HepG2 (cell line): ENCODE results near the gene CLDN15. TPM values are rescaled to one million over a fixed set of nuclear protein-coding genes. Genes with fewer than 3 reads are reported as not detected.

Experiments used
- GABPA ChIP-seq, 2 experiments: IDR thresholded peaks; 2 replicates each; pipeline ENCODE4 v1.6.1; 2011 to 2016; ENCODE audit warnings: low read depth in 2 of 2, low read length in 1 of 2, missing biosample characterization in 1 of 2, missing genetic modification characterization in 1 of 2
- GLMP ChIP-seq: sonication (generic); formaldehyde crosslinking; IDR thresholded peaks from 2 replicates; pipeline ENCODE4 v1.9.0; 2021; ENCODE audit warnings: missing genetic modification reagents, mild to moderate bottlenecking, borderline replicate concordance
- HNRNPUL1 ChIP-seq: fragments of 200-400 bp; formaldehyde crosslinking; IDR thresholded peaks from 2 replicates; pipeline ENCODE4 v1.6.1; 2017; ENCODE audit warnings: low read depth, mild to moderate bottlenecking, low read length, moderate library complexity
- IKZF4 ChIP-seq: sonication (generic); formaldehyde crosslinking; IDR thresholded peaks from 2 replicates; pipeline ENCODE4 v1.5.1; 2020; ENCODE audit warnings: borderline replicate concordance, mild to moderate bottlenecking, low read depth, missing genetic modification reagents; ENCODE audit errors: not compliant biosample characterization
- IRF2 ChIP-seq: IDR thresholded peaks from 2 replicates; pipeline ENCODE4 v1.6.1; 2018; ENCODE audit warnings: missing genetic modification reagents, missing compliant biosample characterization
- KLF16 ChIP-seq, 2 experiments: sonication (generic) in 1 of 2; formaldehyde crosslinking in 1 of 2; IDR thresholded peaks; 2 replicates each; pipeline versions ENCODE4 v1.6.1 to v1.8.0; 2016 to 2023; ENCODE audit warnings: missing genetic modification reagents in 2 of 2, missing compliant biosample characterization in 1 of 2
- MBD4 ChIP-seq: IDR thresholded peaks from 2 replicates; pipeline ENCODE4 v1.6.1; 2012; ENCODE audit warnings: low read length, inconsistent platforms, borderline replicate concordance
- NR3C1 ChIP-seq: sonication (generic); formaldehyde crosslinking; IDR thresholded peaks from 2 replicates; pipeline ENCODE4 v1.4.0; 2020; ENCODE audit warnings: missing genetic modification reagents
- PHF5A ChIP-seq: IDR thresholded peaks from one replicate; pipeline ENCODE4 v1.6.1; 2018; ENCODE audit warnings: low read depth, missing genetic modification reagents; ENCODE audit not compliant: unreplicated experiment
- REST ChIP-seq, 2 experiments: IDR thresholded peaks; 2 replicates each; pipeline ENCODE4 v1.6.1; 2011 to 2012; ENCODE audit warnings: low read length in 2 of 2, borderline replicate concordance in 1 of 2, low read depth in 1 of 2, mild to moderate bottlenecking in 1 of 2, moderate library complexity in 1 of 2
- SNAI1 ChIP-seq: sonication (generic); formaldehyde crosslinking; IDR thresholded peaks from 2 replicates; pipeline ENCODE4 v1.5.0; 2020; ENCODE audit warnings: mild to moderate bottlenecking, missing genetic modification reagents, borderline replicate concordance
- SRY ChIP-seq: sonication (generic); formaldehyde crosslinking; IDR thresholded peaks from 2 replicates; pipeline ENCODE4 v1.8.0; 2022; ENCODE audit warnings: mild to moderate bottlenecking, missing genetic modification reagents
- ZNF224 ChIP-seq: sonication (generic); formaldehyde crosslinking; IDR thresholded peaks from 2 replicates; pipeline ENCODE4 v1.5.0; 2020; ENCODE audit warnings: mild to moderate bottlenecking, missing genetic modification reagents
- ZNF282 ChIP-seq: fragments of 450-650 bp; IDR thresholded peaks from 2 replicates; pipeline ENCODE4 v1.6.1; 2018; ENCODE audit not compliant: partially characterized antibody
- ZNF44 ChIP-seq: sonication (generic); formaldehyde crosslinking; IDR thresholded peaks from 2 replicates; pipeline ENCODE4 v1.5.1; 2020; ENCODE audit warnings: mild to moderate bottlenecking, missing genetic modification reagents
- ZNF672 ChIP-seq: sonication (generic); formaldehyde crosslinking; IDR thresholded peaks from 2 replicates; pipeline ENCODE4 v1.8.1; 2022; ENCODE audit warnings: missing genetic modification reagents
- ZNF816 ChIP-seq: sonication (generic); formaldehyde crosslinking; IDR thresholded peaks from 2 replicates; pipeline ENCODE4 v1.8.0; 2022; ENCODE audit warnings: missing genetic modification reagents, mild to moderate bottlenecking, borderline replicate concordance
- polyA plus RNA-seq, 8 experiments: library from polyadenylated mRNA; depleted of rRNA in 3 of 8; stranded (reverse) in 7 of 8; unstranded in 1 of 8; fragments of >200 nt; fragmentation: Illumina TruSeq in 4 of 8; extraction: Trizol in 4 of 8; gene quantifications; 2 replicates each; pipeline versions ENCODE4 v1.2.1 to v1.2.3, GENCODE V29; 2011 to 2016; ENCODE audit warnings: low read depth in 4 of 8, missing spikeins in 1 of 8, mixed read lengths in 1 of 8; ENCODE audit not compliant: insufficient read depth in 1 of 8
- total RNA-seq, 5 experiments: library from RNA; depleted of rRNA; stranded (reverse); fragments of >200 nt; fragmentation: Illumina TruSeq; extraction: Trizol; gene quantifications; 2 replicates each; pipeline ENCODE4 v1.2.3, GENCODE V29; 2016; ENCODE audit warnings: low read depth in 1 of 5
- TF ChIP-seq, protein P1 (sequence below): sonication (generic); formaldehyde crosslinking; IDR thresholded peaks from 2 replicates; pipeline ENCODE4 v1.5.1; 2020; ENCODE audit warnings: missing genetic modification reagents, mild to moderate bottlenecking, borderline replicate concordance
- TF ChIP-seq, protein P2 (sequence below): sonication (generic); formaldehyde crosslinking; IDR thresholded peaks from 2 replicates; pipeline ENCODE4 v1.4.0; 2020; ENCODE audit warnings: missing genetic modification reagents

CLDN15 gene
- total and polyA plus RNA-seq, 2 of the 13 experiments (the other 11 are each of a cell fraction or from before 2014, with no cell fraction given), result 7.1 to 17.8 TPM

- TF ChIP-seq REST (IDR thresholded peaks at IDR 0.05; ENCODE audit: borderline replicate concordance in 1 of 2, low read depth in 1 of 2, low read length in 2 of 2) (no peak), IRF2 (CRISPR knock-in tag) (no peak), SRY (no peak), ZNF816 (CRISPR knock-in tag) (no peak), HNRNPUL1 (no peak), GLMP (CRISPR knock-in tag) (no peak), ZNF224 (CRISPR knock-in tag) (no peak), SNAI1 (CRISPR knock-in tag) (no peak), MBD4 (no peak), PHF5A (peak; percentile 1), KLF16 (CRISPR knock-in tag; IDR thresholded peaks at IDR 0.05) (no peak), IKZF4 (CRISPR knock-in tag) (no peak), ZNF282 (no peak), GABPA (IDR thresholded peaks at IDR 0.05; ENCODE audit: low read depth, low read length) (no peak), GABPA (CRISPR knock-in tag; IDR thresholded peaks at IDR 0.05; ENCODE audit: low read depth) (peak; percentile 75; the same call in 1 of the 2 replicates), ZNF44 (CRISPR knock-in tag) (no peak), ZNF672 (no peak), NR3C1 (CRISPR knock-in tag) (no peak)
- TF ChIP-seq, protein P1, sequence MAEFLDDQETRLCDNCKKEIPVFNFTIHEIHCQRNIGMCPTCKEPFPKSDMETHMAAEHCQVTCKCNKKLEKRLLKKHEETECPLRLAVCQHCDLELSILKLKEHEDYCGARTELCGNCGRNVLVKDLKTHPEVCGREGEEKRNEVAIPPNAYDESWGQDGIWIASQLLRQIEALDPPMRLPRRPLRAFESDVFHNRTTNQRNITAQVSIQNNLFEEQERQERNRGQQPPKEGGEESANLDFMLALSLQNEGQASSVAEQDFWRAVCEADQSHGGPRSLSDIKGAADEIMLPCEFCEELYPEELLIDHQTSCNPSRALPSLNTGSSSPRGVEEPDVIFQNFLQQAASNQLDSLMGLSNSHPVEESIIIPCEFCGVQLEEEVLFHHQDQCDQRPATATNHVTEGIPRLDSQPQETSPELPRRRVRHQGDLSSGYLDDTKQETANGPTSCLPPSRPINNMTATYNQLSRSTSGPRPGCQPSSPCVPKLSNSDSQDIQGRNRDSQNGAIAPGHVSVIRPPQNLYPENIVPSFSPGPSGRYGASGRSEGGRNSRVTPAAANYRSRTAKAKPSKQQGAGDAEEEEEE, result no peak
- TF ChIP-seq, protein P2, sequence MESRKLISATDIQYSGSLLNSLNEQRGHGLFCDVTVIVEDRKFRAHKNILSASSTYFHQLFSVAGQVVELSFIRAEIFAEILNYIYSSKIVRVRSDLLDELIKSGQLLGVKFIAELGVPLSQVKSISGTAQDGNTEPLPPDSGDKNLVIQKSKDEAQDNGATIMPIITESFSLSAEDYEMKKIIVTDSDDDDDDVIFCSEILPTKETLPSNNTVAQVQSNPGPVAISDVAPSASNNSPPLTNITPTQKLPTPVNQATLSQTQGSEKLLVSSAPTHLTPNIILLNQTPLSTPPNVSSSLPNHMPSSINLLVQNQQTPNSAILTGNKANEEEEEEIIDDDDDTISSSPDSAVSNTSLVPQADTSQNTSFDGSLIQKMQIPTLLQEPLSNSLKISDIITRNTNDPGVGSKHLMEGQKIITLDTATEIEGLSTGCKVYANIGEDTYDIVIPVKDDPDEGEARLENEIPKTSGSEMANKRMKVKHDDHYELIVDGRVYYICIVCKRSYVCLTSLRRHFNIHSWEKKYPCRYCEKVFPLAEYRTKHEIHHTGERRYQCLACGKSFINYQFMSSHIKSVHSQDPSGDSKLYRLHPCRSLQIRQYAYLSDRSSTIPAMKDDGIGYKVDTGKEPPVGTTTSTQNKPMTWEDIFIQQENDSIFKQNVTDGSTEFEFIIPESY (CRISPR knock-in tag), result no peak
Observed at GRCh38 chr7:101218236-101219125, 19.1 kb downstream of the CLDN15 start (continued).
